Panc1 (cell line): Measurements from ENCODE around the gene ZC3H12D. TPM values are rescaled to one million over a fixed set of nuclear protein-coding genes. Genes with fewer than 3 reads are reported as not detected.

Experiments used
- ATAC-seq: fragments of 200-7000 bp; cut with Tn5 transposase; 2 replicates; pipeline ENCODE4 v1.9.1; 2020; ENCODE audit warnings: mild to moderate bottlenecking, moderate library complexity
- BruUV-seq: library from RNA; stranded (reverse); fragments of 400-500 nt; replicated peaks from 2 replicates; lab custom pipeline; 2021; lab: Mats Ljungman, UMichigan
- CTCF ChIA-PET: fragments of 300-600 bp; sonication (Branson Sonifier 250); formaldehyde crosslinking; loops from one replicate; lab custom pipeline; 2022; ENCODE audit warnings: antibody characterized with exemption; lab: Charles Lee
- POLR2A ChIA-PET: fragments of 300-600 bp; sonication (Branson Sonifier 250); formaldehyde crosslinking; loops from one replicate; lab custom pipeline; 2022; ENCODE audit warnings: antibody characterized with exemption; lab: Charles Lee
- DNase-seq: peaks from one replicate; pipeline ENCODE4 v3.0.0-alpha.2; 2010; ENCODE audit warnings: low read depth, low spot score
- H3K27ac ChIP-seq: 2 replicates; pipeline ENCODE4 v1.5.1; 2011; ENCODE audit warnings: mild to moderate bottlenecking, low read length, inconsistent platforms
- H3K27me3 ChIP-seq: fragments of 200-500 bp; sonication (Bioruptor generic); 2 replicates; pipeline ENCODE4 v1.6.0; 2014; ENCODE audit warnings: low read length, inconsistent platforms; ENCODE audit not compliant: control insufficient read depth, insufficient read depth
- H3K36me3 ChIP-seq: fragments of 200-500 bp; sonication (Bioruptor generic); 2 replicates; pipeline ENCODE4 v1.5.1; 2014; ENCODE audit warnings: inconsistent platforms, mild to moderate bottlenecking, low read length, moderate library complexity; ENCODE audit not compliant: control insufficient read depth, insufficient read depth
- H3K4me1 ChIP-seq: 2 replicates; pipeline ENCODE4 v1.5.1; 2011; ENCODE audit warnings: inconsistent platforms, mild to moderate bottlenecking, low read length, moderate library complexity; ENCODE audit not compliant: control insufficient read depth, insufficient read depth
- H3K4me3 ChIP-seq, 2 experiments: 2 replicates each; pipeline ENCODE4 v1.5.1; 2011 to 2012; ENCODE audit warnings: low read depth in 2 of 2, low read length in 2 of 2, mild to moderate bottlenecking in 2 of 2, inconsistent platforms in 1 of 2, moderate library complexity in 1 of 2
- H3K9me3 ChIP-seq: fragments of 200-500 bp; sonication (Bioruptor generic); 2 replicates; pipeline ENCODE4 v1.5.1; 2014; ENCODE audit warnings: low read depth, mild to moderate bottlenecking, inconsistent platforms, low read length, moderate library complexity; ENCODE audit not compliant: control insufficient read depth, insufficient read depth
- POLR2AphosphoS5 ChIP-seq: IDR thresholded peaks from 2 replicates; pipeline ENCODE4 v1.6.1; 2012; ENCODE audit warnings: mild to moderate bottlenecking, low read depth, low read length, moderate library complexity
- REST ChIP-seq, 2 experiments: IDR thresholded peaks; 2 replicates each; pipeline ENCODE4 v1.6.1; 2011 to 2012; ENCODE audit warnings: low read depth in 2 of 2, control low read depth in 1 of 2, low read length in 1 of 2, mild to moderate bottlenecking in 1 of 2, moderate library complexity in 1 of 2; ENCODE audit not compliant: insufficient read depth in 1 of 2
- SIN3A ChIP-seq: IDR thresholded peaks from 2 replicates; pipeline ENCODE4 v1.6.1; 2012; ENCODE audit warnings: low read depth, mild to moderate bottlenecking, low read length, moderate library complexity, borderline replicate concordance; ENCODE audit not compliant: insufficient read depth
- TCF7L2 ChIP-seq: IDR thresholded peaks from 2 replicates; pipeline ENCODE4 v1.6.1; 2011; ENCODE audit warnings: mild to moderate bottlenecking, low read depth, low read length, inconsistent platforms
- in situ Hi-C: cut with HindIII; loops from 2 replicates; pipeline ENCODE4 v1.10.0; 2016; ENCODE audit warnings: low sequenced_read_pairs, low pct_unique_long_range_greater_than_20kb
- intact Hi-C: fragments of 100-400 bp; cut with micrococcal nuclease; formaldehyde crosslinking; loops from one replicate; pipeline ENCODE4 v1.10.0; 2022; ENCODE audit not compliant: unreplicated experiment
- total RNA-seq: library from RNA; stranded (reverse); gene quantifications from one replicate; pipeline ENCODE4 v1.2.1, GENCODE V29; 2021; ENCODE audit not compliant: unreplicated experiment
- TF ChIP-seq, protein P1 (sequence below): fragments of 450-650 bp; IDR thresholded peaks from 2 replicates; pipeline ENCODE4 v1.5.1; 2017; ENCODE audit warnings: mild to moderate bottlenecking

Gene ZC3H12D
- total RNA-seq, 1 experiment from 2014 or later, result 0.26 TPM

GRCh38 chr6:149414821-149415220, 70.0 kb downstream of the ZC3H12D start:
- DNase-seq, result no peak
- POLR2A ChIA-PET, result no interaction called here
- no peaks in the 10 kb centered on the region for H3K27me3 ChIP-seq
- H3K36me3 ChIP-seq, result no peaks in the 10 kb centered on the region; the same call in 1 of the 2 replicates
- CTCF ChIA-PET, result no interaction called here
- no peak overlapping the region for H3K4me3 ChIP-seq
- H3K27ac ChIP-seq, result no peak overlapping the region
- no peak for ATAC-seq
- TF ChIP-seq SIN3A, result no peak
- TF ChIP-seq, protein P1, sequence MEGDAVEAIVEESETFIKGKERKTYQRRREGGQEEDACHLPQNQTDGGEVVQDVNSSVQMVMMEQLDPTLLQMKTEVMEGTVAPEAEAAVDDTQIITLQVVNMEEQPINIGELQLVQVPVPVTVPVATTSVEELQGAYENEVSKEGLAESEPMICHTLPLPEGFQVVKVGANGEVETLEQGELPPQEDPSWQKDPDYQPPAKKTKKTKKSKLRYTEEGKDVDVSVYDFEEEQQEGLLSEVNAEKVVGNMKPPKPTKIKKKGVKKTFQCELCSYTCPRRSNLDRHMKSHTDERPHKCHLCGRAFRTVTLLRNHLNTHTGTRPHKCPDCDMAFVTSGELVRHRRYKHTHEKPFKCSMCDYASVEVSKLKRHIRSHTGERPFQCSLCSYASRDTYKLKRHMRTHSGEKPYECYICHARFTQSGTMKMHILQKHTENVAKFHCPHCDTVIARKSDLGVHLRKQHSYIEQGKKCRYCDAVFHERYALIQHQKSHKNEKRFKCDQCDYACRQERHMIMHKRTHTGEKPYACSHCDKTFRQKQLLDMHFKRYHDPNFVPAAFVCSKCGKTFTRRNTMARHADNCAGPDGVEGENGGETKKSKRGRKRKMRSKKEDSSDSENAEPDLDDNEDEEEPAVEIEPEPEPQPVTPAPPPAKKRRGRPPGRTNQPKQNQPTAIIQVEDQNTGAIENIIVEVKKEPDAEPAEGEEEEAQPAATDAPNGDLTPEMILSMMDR, result no peak
- TF ChIP-seq TCF7L2, result no peak
- no peak for TF ChIP-seq REST (IDR thresholded peaks at IDR 0.05; ENCODE audit: insufficient read depth in 1 of 2, low read depth in 2 of 2, low read length in 1 of 2)
- TF ChIP-seq POLR2AphosphoS5, result no peak
- no peaks in the 10 kb centered on the region for H3K9me3 ChIP-seq
- no peaks in the 10 kb centered on the region for H3K4me1 ChIP-seq
- in situ Hi-C loops (no loop called here), intact Hi-C loops (no loop called here)
- BruUV-seq, result no TSS peak

DNA sequence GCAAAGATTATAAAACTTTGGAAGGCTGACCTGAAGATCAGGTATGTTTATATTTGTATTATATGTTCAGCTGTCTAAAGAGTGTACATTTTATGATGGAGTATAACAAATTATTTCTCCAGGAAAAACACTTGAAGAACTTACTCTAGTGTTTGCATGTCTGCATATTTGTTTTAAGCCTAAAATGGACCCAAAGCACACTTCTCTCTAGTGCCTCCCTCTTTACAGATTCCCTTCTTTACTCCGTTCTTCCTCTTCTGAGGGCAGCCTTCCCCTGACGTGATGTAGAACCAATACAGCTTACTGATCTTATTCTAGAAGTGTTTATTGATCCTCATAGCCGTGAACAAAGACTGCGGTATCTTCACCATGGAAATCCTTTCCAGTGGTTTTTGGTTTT, 70.8 kb downstream of the ZC3H12D start:
- TF ChIP-seq REST (IDR thresholded peaks at IDR 0.05; ENCODE audit: insufficient read depth in 1 of 2, low read depth in 2 of 2, low read length in 1 of 2) (no peak), POLR2AphosphoS5 (no peak)
- TF ChIP-seq, protein P1, result no peak
- no TSS peak for BruUV-seq
- no peak overlapping the region for H3K4me3 ChIP-seq
- H3K36me3 ChIP-seq, result no peaks in the 10 kb centered on the region; the same call in 1 of the 2 replicates
- DNase-seq, result no peak
- in situ Hi-C loops (no loop called here), intact Hi-C loops (no loop called here)
- H3K27ac ChIP-seq, result no peak overlapping the region
- POLR2A ChIA-PET, result no interaction called here
- CTCF ChIA-PET, result no interaction called here
- ATAC-seq, result no peak
- no peaks in the 10 kb centered on the region for H3K9me3 ChIP-seq
- no peaks in the 10 kb centered on the region for H3K4me1 ChIP-seq
- no peaks in the 10 kb centered on the region for H3K27me3 ChIP-seq
